Loucy (cell line): ENCODE measurements around the gene CAMKMT.

Source experiments
- H2AFZ ChIP-seq: fragments of 200-600 bp; sonication (generic); 2 replicates; pipeline ENCODE4 v1.6.0; 2016; ENCODE audit warnings: antibody characterized with exemption, mild to moderate bottlenecking, low read length, moderate library complexity
- H3F3A ChIP-seq: fragments of 200-600 bp; 2 replicates; pipeline ENCODE4 v1.6.0; 2016; ENCODE audit warnings: antibody characterized with exemption, low read depth, mild to moderate bottlenecking
- H3K27me3 ChIP-seq: fragments of 200-600 bp; sonication (generic); 2 replicates; pipeline ENCODE4 v1.6.1; 2014; ENCODE audit warnings: low read length, mild to moderate bottlenecking; ENCODE audit not compliant: insufficient read depth, poor library complexity, severe bottlenecking
- H3K36me3 ChIP-seq: fragments of 200-600 bp; sonication (generic); 2 replicates; pipeline ENCODE4 v1.6.1; 2016; ENCODE audit warnings: low read length; ENCODE audit not compliant: insufficient read depth
- H3K4me1 ChIP-seq: fragments of 200-600 bp; sonication (generic); 2 replicates; pipeline ENCODE4 v1.5.1; 2014; ENCODE audit warnings: low read length, mild to moderate bottlenecking; ENCODE audit not compliant: insufficient read depth, poor library complexity, severe bottlenecking
- H3K4me2 ChIP-seq: fragments of 200-600 bp; sonication (generic); 2 replicates; pipeline ENCODE4 v1.6.0; 2014; ENCODE audit warnings: antibody characterized with exemption, low read length, low read depth, mild to moderate bottlenecking; ENCODE audit not compliant: poor library complexity, severe bottlenecking
- H3K4me3 ChIP-seq: fragments of 200-600 bp; sonication (generic); 2 replicates; pipeline ENCODE4 v1.5.1; 2014; ENCODE audit warnings: low read length, mild to moderate bottlenecking, mixed read lengths; ENCODE audit not compliant: poor library complexity, severe bottlenecking
- H3K79me2 ChIP-seq: fragments of 200-600 bp; sonication (generic); 2 replicates; pipeline ENCODE4 v1.6.1; 2014; ENCODE audit warnings: low read length; ENCODE audit not compliant: insufficient read depth
- H3K9ac ChIP-seq: fragments of 200-600 bp; sonication (generic); 2 replicates; pipeline ENCODE4 v1.6.0; 2014; ENCODE audit warnings: mild to moderate bottlenecking, low read depth, low read length, moderate library complexity; ENCODE audit not compliant: poor library complexity, severe bottlenecking
- H3K9me2 ChIP-seq: fragments of 200-600 bp; sonication (generic); replicated peaks from 2 replicates; pipeline ENCODE4 v1.6.1; 2016; ENCODE audit warnings: low read depth, low read length, mixed read lengths
- H3K9me3 ChIP-seq: fragments of 200-600 bp; sonication (generic); 2 replicates; pipeline ENCODE4 v1.6.1; 2014; ENCODE audit warnings: mild to moderate bottlenecking, antibody characterized with exemption, low read length, low read depth; ENCODE audit not compliant: insufficient read depth
- H4K20me1 ChIP-seq: fragments of 200-600 bp; sonication (generic); 2 replicates; pipeline ENCODE4 v1.6.0; 2014; ENCODE audit warnings: antibody characterized with exemption, low read length, mild to moderate bottlenecking; ENCODE audit not compliant: insufficient read depth, poor library complexity, severe bottlenecking
- EZH2phosphoT487 ChIP-seq: fragments of 200-600 bp; IDR thresholded peaks from 2 replicates; pipeline ENCODE4 v1.6.1; 2018; ENCODE audit warnings: antibody characterized with exemption, mild to moderate bottlenecking, moderate library complexity, borderline replicate concordance
- TF ChIP-seq, protein P1 (sequence below): fragments of 200-600 bp; sonication (generic); conservative IDR thresholded peaks from 2 replicates; pipeline ENCODE4 v1.5.1; 2014; ENCODE audit warnings: mild to moderate bottlenecking, antibody characterized with exemption, low read length

CAMKMT gene

DNA sequence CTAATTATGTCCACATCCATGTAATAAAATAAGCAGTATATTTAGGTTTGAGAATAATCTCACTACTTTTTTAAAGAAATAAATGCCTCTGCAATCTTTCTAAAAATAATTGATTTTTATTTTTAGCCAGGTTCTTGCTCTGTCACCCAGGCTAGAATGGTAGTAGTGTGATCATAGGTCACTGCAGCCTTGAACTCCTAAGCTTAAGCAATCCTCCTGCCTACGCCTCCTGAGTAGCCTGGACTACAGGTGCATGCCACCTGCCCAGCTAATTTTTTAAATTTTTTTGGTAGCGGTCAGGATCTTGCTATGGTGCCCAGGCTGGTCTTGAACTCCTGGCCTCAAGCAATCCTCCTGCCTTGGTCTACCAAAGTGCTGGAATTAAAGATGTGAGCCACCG lies 133.3 kb downstream of the CAMKMT start:
- Histone ChIP-seq H2AFZ (no peak overlapping the region), H3K36me3 (no peaks in the 10 kb centered on the region), H3K4me3 (no peak overlapping the region), H3K4me1 (no peaks in the 10 kb centered on the region), H3K9ac (no peak overlapping the region), H3K4me2 (no peak overlapping the region), H3K27me3 (no peaks in the 10 kb centered on the region), H4K20me1 (no peaks in the 10 kb centered on the region), H3K9me2 (no peaks in the 10 kb centered on the region), H3F3A (no peaks in the 10 kb centered on the region), H3K79me2 (no peaks in the 10 kb centered on the region), H3K9me3 (no peaks in the 10 kb centered on the region)
- TF ChIP-seq EZH2phosphoT487 = no peak
- TF ChIP-seq, protein P1, sequence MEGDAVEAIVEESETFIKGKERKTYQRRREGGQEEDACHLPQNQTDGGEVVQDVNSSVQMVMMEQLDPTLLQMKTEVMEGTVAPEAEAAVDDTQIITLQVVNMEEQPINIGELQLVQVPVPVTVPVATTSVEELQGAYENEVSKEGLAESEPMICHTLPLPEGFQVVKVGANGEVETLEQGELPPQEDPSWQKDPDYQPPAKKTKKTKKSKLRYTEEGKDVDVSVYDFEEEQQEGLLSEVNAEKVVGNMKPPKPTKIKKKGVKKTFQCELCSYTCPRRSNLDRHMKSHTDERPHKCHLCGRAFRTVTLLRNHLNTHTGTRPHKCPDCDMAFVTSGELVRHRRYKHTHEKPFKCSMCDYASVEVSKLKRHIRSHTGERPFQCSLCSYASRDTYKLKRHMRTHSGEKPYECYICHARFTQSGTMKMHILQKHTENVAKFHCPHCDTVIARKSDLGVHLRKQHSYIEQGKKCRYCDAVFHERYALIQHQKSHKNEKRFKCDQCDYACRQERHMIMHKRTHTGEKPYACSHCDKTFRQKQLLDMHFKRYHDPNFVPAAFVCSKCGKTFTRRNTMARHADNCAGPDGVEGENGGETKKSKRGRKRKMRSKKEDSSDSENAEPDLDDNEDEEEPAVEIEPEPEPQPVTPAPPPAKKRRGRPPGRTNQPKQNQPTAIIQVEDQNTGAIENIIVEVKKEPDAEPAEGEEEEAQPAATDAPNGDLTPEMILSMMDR = no peak

DNA sequence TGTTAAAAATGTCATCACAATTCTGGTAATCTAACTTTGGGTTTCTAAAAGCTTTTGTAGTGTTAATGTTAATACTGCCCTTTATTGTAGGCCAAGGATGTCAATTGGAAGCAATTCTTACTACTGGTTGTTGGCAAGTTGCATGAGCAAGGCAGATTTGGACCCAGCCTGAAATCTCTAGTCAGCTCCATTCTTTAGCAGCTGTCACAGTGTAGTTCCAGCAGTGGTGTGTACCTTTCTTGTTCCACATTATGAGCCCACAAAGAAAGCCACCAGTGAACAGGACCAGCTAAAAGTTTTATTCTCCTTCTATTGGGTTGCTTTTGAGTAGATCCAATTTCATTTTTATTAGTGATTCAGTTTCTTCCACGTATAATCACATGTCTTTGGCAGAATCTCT lies 133.8 kb downstream of the CAMKMT start:
- Histone ChIP-seq H3K36me3 (no peaks in the 10 kb centered on the region), H4K20me1 (no peaks in the 10 kb centered on the region), H3K4me1 (no peaks in the 10 kb centered on the region), H3K79me2 (no peaks in the 10 kb centered on the region), H3K9ac (no peak overlapping the region), H3K4me2 (no peak overlapping the region), H3K9me2 (no peaks in the 10 kb centered on the region), H3K4me3 (no peak overlapping the region), H3F3A (no peaks in the 10 kb centered on the region), H3K9me3 (no peaks in the 10 kb centered on the region), H2AFZ (no peak overlapping the region), H3K27me3 (no peaks in the 10 kb centered on the region)
- no peak for TF ChIP-seq EZH2phosphoT487
- TF ChIP-seq, protein P1 = no peak

DNA sequence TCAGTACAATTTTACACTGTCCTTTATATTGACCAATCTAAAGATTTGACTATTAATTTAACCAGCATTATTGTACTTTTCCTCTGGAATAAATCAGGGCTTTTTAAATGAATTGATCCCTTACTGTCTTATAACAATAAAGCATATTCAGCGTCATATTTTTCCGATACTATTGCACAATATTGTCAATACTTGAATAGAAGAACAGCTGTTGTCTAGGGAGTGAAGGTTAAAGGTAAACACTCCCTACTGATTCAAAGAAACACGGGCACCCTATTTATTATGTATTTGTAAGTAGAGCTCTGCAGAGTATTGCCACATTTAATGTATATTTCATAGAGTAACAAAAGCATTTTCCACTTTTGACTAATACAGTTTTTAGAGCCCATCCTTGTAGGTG lies 134.4 kb downstream of the CAMKMT start:
- Histone ChIP-seq H3K9me2 (no peaks in the 10 kb centered on the region), H4K20me1 (no peaks in the 10 kb centered on the region), H3K27me3 (no peaks in the 10 kb centered on the region), H2AFZ (no peak overlapping the region), H3K79me2 (no peaks in the 10 kb centered on the region), H3K36me3 (no peaks in the 10 kb centered on the region), H3K9ac (no peak overlapping the region), H3K9me3 (no peaks in the 10 kb centered on the region), H3F3A (no peaks in the 10 kb centered on the region), H3K4me1 (no peaks in the 10 kb centered on the region), H3K4me3 (no peak overlapping the region), H3K4me2 (no peak overlapping the region)
- TF ChIP-seq EZH2phosphoT487 = no peak
- TF ChIP-seq, protein P1 = no peak
